K562 (cell line): ENCODE results near the gene GDF11. TPM values are rescaled to one million over a fixed set of nuclear protein-coding genes. Genes with fewer than 3 reads are reported as not detected.

Experiments used
- ATAC-seq: fragments of 200-7000 bp; cut with Tn5 transposase; 3 replicates; pipeline ENCODE4 v1.9.1; 2020; ENCODE audit warnings: moderate library complexity
- BruUV-seq: library from RNA; stranded (reverse); fragments of 400-500 nt; replicated peaks from 2 replicates; lab custom pipeline; 2021; lab: Mats Ljungman, UMichigan
- CTCF ChIA-PET: fragments of 300-600 bp; formaldehyde crosslinking; extraction: SDS; loops from one replicate; lab custom pipeline; 2021; ENCODE audit warnings: low intra/inter-chr PET ratio; lab: Yijun Ruan, JAX
- POLR2A ChIA-PET: fragments of 300-600, 350-650 bp; sonication (Branson Sonifier 250); formaldehyde crosslinking; extraction: SDS; loops from one replicate; lab custom pipeline; 2021; ENCODE audit warnings: antibody characterized with exemption, inconsistent platforms; lab: Yijun Ruan, JAX
- DNase-seq, 4 experiments: peaks; one replicate each; pipeline versions ENCODE4 v3.0.0 to v3.0.0-alpha.2; 2011 to 2018; ENCODE audit warnings: low spot score in 3 of 4, mixed read lengths in 3 of 4; ENCODE audit errors: extremely low read depth in 1 of 4
- FAIRE-seq: peaks from 2 replicates; lab custom pipeline; 2011; peaks lifted over from hg19 to GRCh38; lab: Jason Lieb, UNC
- H2AFZ ChIP-seq: 2 replicates; pipeline ENCODE4 v1.6.0; 2011; ENCODE audit warnings: low read depth, low read length, control low read depth, inconsistent platforms
- H3K27ac ChIP-seq: fragments of 200-600 bp; 3 replicates; pipeline ENCODE4 v1.8.0; 2011; ENCODE audit warnings: low read depth, mild to moderate bottlenecking, control low read depth, inconsistent platforms, low read length, moderate library complexity, mixed read lengths; ENCODE audit errors: extremely low read depth
- H3K27me3 ChIP-seq, 2 experiments: fragments of 300-600 bp in 1 of 2; 2 replicates in 1 of 2; 3 replicates in 1 of 2; pipeline versions ENCODE4 v1.6.0 to v1.8.0; 2011; ENCODE audit warnings: inconsistent platforms in 2 of 2, low read length in 2 of 2, mild to moderate bottlenecking in 1 of 2, mixed read lengths in 1 of 2, moderate library complexity in 1 of 2; ENCODE audit not compliant: control insufficient read depth in 2 of 2, insufficient read depth in 2 of 2
- H3K36me3 ChIP-seq: fragments of 300-600 bp; 3 replicates; pipeline ENCODE4 v1.8.0; 2011; ENCODE audit warnings: mild to moderate bottlenecking, low read length, inconsistent platforms; ENCODE audit not compliant: control insufficient read depth, insufficient read depth
- H3K4me1 ChIP-seq, 2 experiments: fragments of 200-600 bp in 1 of 2; replicated peaks in 1 of 2; 2 replicates in 1 of 2; 3 replicates in 1 of 2; pipeline versions ENCODE4 v1.5.1 to v1.8.0; 2011; ENCODE audit warnings: inconsistent platforms in 2 of 2, low read length in 2 of 2, mild to moderate bottlenecking in 1 of 2, mixed read lengths in 1 of 2, moderate library complexity in 1 of 2; ENCODE audit not compliant: control insufficient read depth in 2 of 2, insufficient read depth in 2 of 2
- H3K4me2 ChIP-seq: 2 replicates; pipeline ENCODE4 v1.6.1; 2011; ENCODE audit warnings: low read length, control low read depth, inconsistent platforms, mixed read lengths; ENCODE audit not compliant: insufficient read depth
- H3K4me3 ChIP-seq: fragments of 200-600 bp; sonication (generic), shearing (Covaris generic); 2 replicates; pipeline ENCODE4 v1.5.1; 2016; ENCODE audit warnings: control low read depth, inconsistent platforms
- H3K79me2 ChIP-seq: fragments of 200-600 bp; 3 replicates; pipeline ENCODE4 v1.8.0; 2011; ENCODE audit warnings: low read length, inconsistent platforms; ENCODE audit not compliant: control insufficient read depth, insufficient read depth
- H3K9ac ChIP-seq, 2 experiments: 2 replicates each; pipeline versions ENCODE4 v1.6.0 to v1.6.1; 2011; ENCODE audit warnings: low read depth in 2 of 2, low read length in 2 of 2, control low read depth in 1 of 2, inconsistent platforms in 1 of 2, mild to moderate bottlenecking in 1 of 2, mixed read lengths in 1 of 2; ENCODE audit not compliant: insufficient read depth in 1 of 2
- H3K9me1 ChIP-seq: one replicate; pipeline ENCODE4 v1.6.0; 2011; ENCODE audit warnings: inconsistent platforms, mild to moderate bottlenecking, low read length, moderate library complexity; ENCODE audit not compliant: control insufficient read depth, insufficient read depth
- H3K9me3 ChIP-seq: replicated peaks from 2 replicates; pipeline ENCODE4 v1.5.1; 2011; ENCODE audit warnings: low read depth, low read length, inconsistent platforms; ENCODE audit not compliant: control insufficient read depth, insufficient read depth
- H4K20me1 ChIP-seq: replicated peaks from 2 replicates; pipeline ENCODE4 v1.6.1; 2011; ENCODE audit warnings: low read length, inconsistent platforms, mixed read lengths; ENCODE audit not compliant: control insufficient read depth, insufficient read depth
- MYC ChIP-seq, 2 experiments: fragments of 250-450 bp in 1 of 2; sonication (Bioruptor Pico) in 1 of 2; IDR thresholded peaks; 2 replicates each; pipeline versions ENCODE4 v1.5.1 to v1.6.1; 2012 to 2021; ENCODE audit warnings: low read depth in 2 of 2, borderline replicate concordance in 1 of 2, improper control_type of control experiment in 1 of 2, low read length in 1 of 2, mild to moderate bottlenecking in 1 of 2, moderate library complexity in 1 of 2
- NFIC ChIP-seq: fragments of 450-650 bp; IDR thresholded peaks from 2 replicates; pipeline ENCODE4 v1.6.1; 2017; ENCODE audit warnings: mild to moderate bottlenecking, inconsistent platforms
- SMC3 ChIP-seq: conservative IDR thresholded peaks from 2 replicates; pipeline ENCODE4 v1.6.1; 2011; ENCODE audit warnings: low read depth, low read length, improper control_type of control experiment; ENCODE audit not compliant: insufficient read depth
- ZNF780A ChIP-seq: fragments of 250-450 bp; sonication (Bioruptor Pico); IDR thresholded peaks from 2 replicates; pipeline ENCODE4 v1.5.0; 2021; ENCODE audit warnings: mild to moderate bottlenecking
- WGBS: fragments of 100-300 bp; shearing (Covaris generic); methylation state at CpG from one replicate; pipeline ENCODE4 v1.1.6; 2016; ENCODE audit warnings: low coverage, mixed read lengths; ENCODE audit not compliant: insufficient coverage; ENCODE audit errors: missing lambda C conversion rate; 5-methylcytosine and 5-hydroxymethylcytosine counted together
- in situ Hi-C: fragments of 300-500 bp; cut with MboI; formaldehyde crosslinking; loops from 4 replicates; pipeline ENCODE4 v1.15.0; 2018; ENCODE audit warnings: inconsistent platforms, mixed read lengths
- intact Hi-C: fragments of 100-400 bp; cut with micrococcal nuclease; formaldehyde crosslinking; loops from 2 replicates; pipeline ENCODE4 v1.14.2; 2022
- polyA plus RNA-seq, 8 experiments: library from polyadenylated mRNA; depleted of rRNA in 4 of 8; stranded (reverse) in 5 of 8; unstranded in 3 of 8; fragments of >200 nt; fragmentation: Nextera tagmentation in 2 of 8; fragmentation: Illumina TruSeq in 1 of 8; extraction: Ambion mirVana in 2 of 8; extraction: Trizol in 1 of 8; gene quantifications; 2 replicates each; pipeline versions ENCODE4 v1.2.1 to v1.2.3, GENCODE V29; 2011 to 2014; ENCODE audit warnings: inconsistent platforms in 1 of 8, missing spikeins in 1 of 8
- total RNA-seq, 7 experiments: library from RNA; depleted of rRNA in 6 of 7; stranded (reverse); fragments of >200 nt in 6 of 7; fragmentation: Illumina TruSeq in 2 of 7; extraction: Trizol in 2 of 7; gene quantifications; 2 replicates each; pipeline versions ENCODE4 v1.2.1 to v1.2.3, GENCODE V29; 2011 to 2021; ENCODE audit warnings: low replicate concordance in 1 of 7
- TF ChIP-seq, protein P1 (sequence below): fragments of 450-650 bp; IDR thresholded peaks from 2 replicates; pipeline ENCODE4 v1.6.1; 2016; ENCODE audit warnings: missing biosample characterization, missing genetic modification characterization
- TF ChIP-seq, protein P2 (sequence below): fragments of 250-450 bp; sonication (Bioruptor Pico); IDR thresholded peaks from 2 replicates; pipeline ENCODE4 v1.8.0; 2022; ENCODE audit warnings: moderate library complexity, mild to moderate bottlenecking, inconsistent platforms
- TF ChIP-seq, protein P3 (sequence below): sonication (generic); formaldehyde crosslinking; IDR thresholded peaks from 2 replicates; pipeline ENCODE4 v1.8.0; 2022; ENCODE audit warnings: missing genetic modification reagents, mild to moderate bottlenecking, moderate library complexity, borderline replicate concordance

Gene GDF11
- total and polyA plus RNA-seq, 9 of the 15 experiments (the other 6 are each of a cell fraction or from before 2014, with no cell fraction given), result 1.4 to 15.7 (median 4.8) TPM

DNA sequence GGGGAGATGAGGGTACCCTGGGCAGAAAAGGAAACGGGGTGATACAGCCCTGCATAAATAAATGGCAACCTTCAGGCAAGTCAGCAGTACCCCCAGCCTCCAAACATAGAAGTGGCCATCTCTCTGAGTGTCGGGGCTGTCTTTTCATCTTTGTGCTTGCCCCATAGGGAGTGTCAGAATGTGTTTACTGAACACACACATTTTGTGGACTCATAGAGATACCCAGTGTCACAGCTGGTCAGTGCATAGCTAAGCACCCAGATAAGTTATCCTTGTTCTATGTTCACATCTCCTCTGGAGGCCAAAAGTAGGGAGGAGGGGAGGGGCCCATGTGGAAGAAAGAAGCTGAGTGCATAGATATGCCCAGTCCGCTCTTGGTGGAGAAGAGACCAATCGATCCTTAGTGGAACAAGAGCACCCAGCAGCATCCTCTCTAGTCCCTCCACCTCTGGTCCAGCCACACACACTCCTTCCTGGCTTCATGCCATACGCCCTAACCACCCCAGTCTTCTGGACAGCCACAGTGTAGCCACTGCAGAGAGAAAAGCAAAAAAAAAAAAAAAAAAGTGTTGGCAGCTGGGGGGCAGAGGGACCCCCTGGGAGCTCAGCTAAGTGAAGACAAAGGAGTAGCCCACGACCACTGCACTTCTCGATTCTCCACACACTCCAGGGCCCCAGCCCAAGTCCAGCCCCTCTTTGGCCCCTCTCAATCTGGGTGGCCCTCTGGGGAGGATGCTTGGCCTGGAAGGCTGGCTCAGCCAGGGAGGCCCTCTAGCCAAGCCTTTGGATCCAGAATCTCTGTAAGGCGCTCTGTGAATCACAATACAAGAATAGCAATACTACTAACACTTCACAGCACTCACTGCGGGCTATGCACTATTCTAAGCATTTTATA, 37.9 kb upstream of the GDF11 start:
- 6% methylated on average over 9 of the region's 9 CpGs for WGBS
- peaks cover 6 to 24% of the 10 kb centered on the region in 2 experiments; a peak in 4 of 5 replicates for H3K4me1 ChIP-seq

DNA sequence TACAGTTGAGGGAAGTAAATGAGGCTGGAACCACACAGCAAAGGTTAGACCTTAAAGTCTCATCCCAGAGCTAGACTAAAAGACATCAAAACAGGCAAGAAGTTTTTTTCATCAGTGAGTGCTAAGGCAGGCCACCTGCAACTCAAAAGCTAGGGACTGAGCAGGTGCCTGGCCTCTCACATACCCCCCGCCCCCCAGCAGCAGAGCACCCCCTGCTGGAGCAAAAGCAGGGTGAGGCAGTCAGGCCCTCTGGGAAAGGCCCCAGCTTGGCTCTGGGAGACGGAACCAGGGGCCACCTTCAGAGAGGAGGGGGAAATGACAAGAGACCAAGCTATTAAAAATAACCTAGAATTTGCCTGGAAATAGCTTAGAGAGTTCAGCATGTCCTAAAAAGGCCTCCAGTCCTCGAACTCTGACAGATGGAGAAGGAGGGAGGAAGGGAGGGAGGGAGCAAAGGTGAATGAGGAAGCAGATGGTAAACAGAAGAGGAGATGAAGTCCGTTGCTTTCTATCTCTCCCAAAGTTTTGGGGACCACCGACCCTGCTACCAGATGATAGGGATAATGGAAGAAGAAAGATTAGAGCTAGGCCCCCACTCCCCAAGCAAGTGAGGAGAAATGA, 37.0 kb upstream of the GDF11 start:
- intact Hi-C loops (loop anchor here (2.0 kb wide), 1 partner anchor 25 kb away; a partner anchor contains a TSS), in situ Hi-C loops (no loop called here)
- H3K9me3 ChIP-seq, result no peaks in the 10 kb centered on the region
- H3K4me2 ChIP-seq, result no peak overlapping the region
- FAIRE-seq, result peak; percentile 63
- no peaks in the 10 kb centered on the region for H3K79me2 ChIP-seq
- H3K27ac ChIP-seq, result no peak overlapping the region
- H3K4me3 ChIP-seq, result no peak overlapping the region
- POLR2A ChIA-PET, result interaction anchor here (0.6 to 1.9 kb wide), 6 partner anchors 9 to 1054 kb away, joined by 3 to 9 read pairs (median 3); partner anchors contain the start of gene BLOC1S1
- H3K36me3 ChIP-seq, result no peaks in the 10 kb centered on the region
- BruUV-seq, result no TSS peak
- ATAC-seq, result peak; percentile 87
- H3K27me3 ChIP-seq, result peaks cover 19 to 29% of the 10 kb centered on the region in 2 experiments
- no peak overlapping the region for H2AFZ ChIP-seq
- no peaks in the 10 kb centered on the region for H4K20me1 ChIP-seq
- 0% methylated on average over 5 of the region's 5 CpGs for WGBS
- peaks cover 6 to 18% of the 10 kb centered on the region in 2 experiments; a peak in 4 of 5 replicates for H3K4me1 ChIP-seq
- no peak overlapping the region for H3K9ac ChIP-seq
- peak; percentile 62 to 79 (median 74) for DNase-seq
- CTCF ChIA-PET, result interaction anchor here (0.6 kb wide), 2 partner anchors 91 to 1486 kb away, joined by 3 read pairs; no protein-coding TSS in a partner anchor
- peaks cover 5% of the 10 kb centered on the region for H3K9me1 ChIP-seq
- TF ChIP-seq SMC3 (0 out of 2 replicates have a peak, but pooled peaks have one; percentile 8), MYC (IDR thresholded peaks at IDR 0.05; ENCODE audit: low read depth, low read length) (no peak), MYC (CRISPR knock-in tag; IDR thresholded peaks at IDR 0.05; ENCODE audit: borderline replicate concordance, low read depth) (no peak)
- TF ChIP-seq, protein P1, sequence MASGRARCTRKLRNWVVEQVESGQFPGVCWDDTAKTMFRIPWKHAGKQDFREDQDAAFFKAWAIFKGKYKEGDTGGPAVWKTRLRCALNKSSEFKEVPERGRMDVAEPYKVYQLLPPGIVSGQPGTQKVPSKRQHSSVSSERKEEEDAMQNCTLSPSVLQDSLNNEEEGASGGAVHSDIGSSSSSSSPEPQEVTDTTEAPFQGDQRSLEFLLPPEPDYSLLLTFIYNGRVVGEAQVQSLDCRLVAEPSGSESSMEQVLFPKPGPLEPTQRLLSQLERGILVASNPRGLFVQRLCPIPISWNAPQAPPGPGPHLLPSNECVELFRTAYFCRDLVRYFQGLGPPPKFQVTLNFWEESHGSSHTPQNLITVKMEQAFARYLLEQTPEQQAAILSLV, result no peak
- TF ChIP-seq, protein P2, sequence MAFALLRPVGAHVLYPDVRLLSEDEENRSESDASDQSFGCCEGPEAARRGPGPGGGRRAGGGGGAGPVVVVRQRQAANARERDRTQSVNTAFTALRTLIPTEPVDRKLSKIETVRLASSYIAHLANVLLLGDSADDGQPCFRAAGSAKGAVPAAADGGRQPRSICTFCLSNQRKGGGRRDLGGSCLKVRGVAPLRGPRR (CRISPR knock-in tag), result no peak
- TF ChIP-seq, protein P3, sequence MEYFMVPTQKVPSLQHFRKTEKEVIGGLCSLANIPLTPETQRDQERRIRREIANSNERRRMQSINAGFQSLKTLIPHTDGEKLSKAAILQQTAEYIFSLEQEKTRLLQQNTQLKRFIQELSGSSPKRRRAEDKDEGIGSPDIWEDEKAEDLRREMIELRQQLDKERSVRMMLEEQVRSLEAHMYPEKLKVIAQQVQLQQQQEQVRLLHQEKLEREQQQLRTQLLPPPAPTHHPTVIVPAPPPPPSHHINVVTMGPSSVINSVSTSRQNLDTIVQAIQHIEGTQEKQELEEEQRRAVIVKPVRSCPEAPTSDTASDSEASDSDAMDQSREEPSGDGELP (CRISPR knock-in tag), result peak; percentile 40; the same call in 1 of the 2 replicates

More for the DNA sequence above, 37.9 kb upstream of the GDF11 start:
- no peaks in the 10 kb centered on the region for H3K79me2 ChIP-seq
- H3K9me1 ChIP-seq, result peaks cover 5% of the 10 kb centered on the region
- no peaks in the 10 kb centered on the region for H3K36me3 ChIP-seq
- 0 out of 2 replicates have a peak, but pooled peaks have one; percentile 13 for TF ChIP-seq NFIC
- no peak for TF ChIP-seq ZNF780A (CRISPR knock-in tag)
- no peaks in the 10 kb centered on the region for H4K20me1 ChIP-seq
- no peak overlapping the region for H2AFZ ChIP-seq
- no peak overlapping the region; a peak in 1 of 4 replicates for H3K9ac ChIP-seq
- in situ Hi-C loops, result no loop called here
- ATAC-seq (no peak), DNase-seq (no peak), FAIRE-seq (no peak)
- no TSS peak for BruUV-seq
- H3K4me3 ChIP-seq, result no peak overlapping the region
- no peaks in the 10 kb centered on the region for H3K9me3 ChIP-seq
- peaks cover 21 to 37% of the 10 kb centered on the region in 2 experiments for H3K27me3 ChIP-seq
- ChIA-PET CTCF (interaction anchor here (0.6 kb wide), 1 partner anchor 90 kb away, joined by 3 read pairs; no protein-coding TSS in a partner anchor), POLR2A (interaction anchor here (0.7 to 1.9 kb wide), 4 partner anchors 8 to 17 kb away, joined by 3 to 9 read pairs (median 3); partner anchors contain the start of gene BLOC1S1)
- no peak overlapping the region for H3K4me2 ChIP-seq
- no peak overlapping the region for H3K27ac ChIP-seq
- intact Hi-C loops, result no loop called here
